H9 (cell line): Measurements from ENCODE around the gene PLA2G15. TPM values are rescaled to one million over a fixed set of nuclear protein-coding genes. Genes with fewer than 3 reads are reported as not detected.

ENCODE experiments used
- DNase-seq: peaks from one replicate; pipeline ENCODE4 v3.0.0-alpha.2; 2017
- H2AFZ ChIP-seq: one replicate; pipeline ENCODE4 v1.6.1; 2013; ENCODE audit warnings: mild to moderate bottlenecking, low read length, control low read depth, moderate library complexity
- H2AK5ac ChIP-seq: 2 replicates; pipeline ENCODE4 v1.6.1; 2013; ENCODE audit warnings: low read length, control low read depth, mixed read lengths; ENCODE audit not compliant: insufficient read length
- H2BK120ac ChIP-seq: one replicate; pipeline ENCODE4 v1.6.1; 2013; ENCODE audit warnings: low read depth, mild to moderate bottlenecking, low read length, control low read depth, inconsistent platforms; ENCODE audit not compliant: poor library complexity, severe bottlenecking
- H2BK12ac ChIP-seq: 2 replicates; pipeline ENCODE4 v1.6.1; 2013; ENCODE audit warnings: low read length, control low read depth, mixed read lengths, low read depth; ENCODE audit not compliant: insufficient read length
- H2BK15ac ChIP-seq: 2 replicates; pipeline ENCODE4 v1.6.1; 2013; ENCODE audit warnings: low read depth, low read length, control low read depth
- H2BK20ac ChIP-seq: one replicate; pipeline ENCODE4 v1.6.1; 2013; ENCODE audit warnings: low read depth, mild to moderate bottlenecking, low read length, control low read depth, inconsistent platforms; ENCODE audit not compliant: poor library complexity, severe bottlenecking
- H2BK5ac ChIP-seq: 2 replicates; pipeline ENCODE4 v1.6.1; 2013; ENCODE audit warnings: low read length, control low read depth, mixed read lengths; ENCODE audit not compliant: insufficient read length
- H3K14ac ChIP-seq: 2 replicates; pipeline ENCODE4 v1.6.1; 2013; ENCODE audit warnings: low read length, control low read depth; ENCODE audit not compliant: insufficient read depth
- H3K18ac ChIP-seq: 2 replicates; pipeline ENCODE4 v1.6.1; 2013; ENCODE audit warnings: low read depth, mild to moderate bottlenecking, mixed read lengths, low read length, control low read depth; ENCODE audit not compliant: insufficient read length
- H3K23ac ChIP-seq: 2 replicates; pipeline ENCODE4 v1.6.1; 2013; ENCODE audit warnings: low read length, control low read depth, mixed read lengths, low read depth; ENCODE audit not compliant: insufficient read length
- H3K23me2 ChIP-seq: 2 replicates; pipeline ENCODE4 v1.6.1; 2013; ENCODE audit warnings: low read depth, mild to moderate bottlenecking, mixed read lengths, low read length, control low read depth; ENCODE audit not compliant: insufficient read length, poor library complexity, severe bottlenecking
- H3K27ac ChIP-seq: 2 replicates; pipeline ENCODE4 v1.5.1; 2013; ENCODE audit warnings: low read length, control low read depth, mixed read lengths, low read depth; ENCODE audit not compliant: insufficient read length
- H3K27me3 ChIP-seq: 2 replicates; pipeline ENCODE4 v1.6.1; 2013; ENCODE audit warnings: low read length, control low read depth, inconsistent platforms; ENCODE audit not compliant: insufficient read depth
- H3K4ac ChIP-seq: 2 replicates; pipeline ENCODE4 v1.6.1; 2013; ENCODE audit warnings: low read depth, mild to moderate bottlenecking, control low read depth, inconsistent platforms, low read length, moderate library complexity
- H3K4me1 ChIP-seq: 2 replicates; pipeline ENCODE4 v1.6.1; 2013; ENCODE audit warnings: low read length, control low read depth, inconsistent platforms; ENCODE audit not compliant: insufficient read depth
- H3K4me2 ChIP-seq: 2 replicates; pipeline ENCODE4 v1.6.1; 2013; ENCODE audit warnings: low read length, control low read depth, mixed read lengths; ENCODE audit not compliant: insufficient read length, insufficient read depth
- H3K56ac ChIP-seq: 2 replicates; pipeline ENCODE4 v1.6.1; 2013; ENCODE audit warnings: low read depth, mild to moderate bottlenecking, mixed read lengths, low read length, control low read depth; ENCODE audit not compliant: insufficient read length
- H3K79me1 ChIP-seq: 2 replicates; pipeline ENCODE4 v1.6.1; 2013; ENCODE audit warnings: low read depth, mild to moderate bottlenecking, moderate library complexity, low read length, control low read depth, inconsistent platforms; ENCODE audit not compliant: insufficient read depth, poor library complexity, severe bottlenecking
- H3K79me2 ChIP-seq: 2 replicates; pipeline ENCODE4 v1.6.1; 2013; ENCODE audit warnings: low read length, control low read depth, inconsistent platforms; ENCODE audit not compliant: insufficient read depth
- H3K9ac ChIP-seq: 2 replicates; pipeline ENCODE4 v1.6.1; 2013; ENCODE audit warnings: low read length, control low read depth, mixed read lengths; ENCODE audit not compliant: insufficient read length; ENCODE audit errors: extremely low read depth
- H3K9me3 ChIP-seq: one replicate; pipeline ENCODE4 v1.6.1; 2013; ENCODE audit warnings: low read depth, low read length, inconsistent platforms; ENCODE audit not compliant: control insufficient read depth
- H3T11ph ChIP-seq: one replicate; pipeline ENCODE4 v1.6.1; 2013; ENCODE audit warnings: mild to moderate bottlenecking, low read length, control low read depth, inconsistent platforms
- H4K20me1 ChIP-seq: one replicate; pipeline ENCODE4 v1.6.1; 2013; ENCODE audit not compliant: control insufficient read depth, insufficient read length, insufficient read depth
- H4K5ac ChIP-seq: 2 replicates; pipeline ENCODE4 v1.6.1; 2013; ENCODE audit warnings: low read depth, mild to moderate bottlenecking, mixed read lengths, low read length, control low read depth; ENCODE audit not compliant: insufficient read length
- H4K8ac ChIP-seq: replicated peaks from 2 replicates; pipeline ENCODE4 v1.6.1; 2013; ENCODE audit warnings: low read length, control low read depth, mixed read lengths, low read depth; ENCODE audit not compliant: insufficient read length
- H4K91ac ChIP-seq: 2 replicates; pipeline ENCODE4 v1.6.1; 2013; ENCODE audit warnings: low read depth, mild to moderate bottlenecking, moderate library complexity, mixed read lengths, low read length, control low read depth; ENCODE audit not compliant: insufficient read length
- H3K27ac Mint-ChIP-seq, 3 experiments: 2 replicates in 2 of 3; 3 replicates in 1 of 3; pipeline ENCODE4 v1.8.0; 2020 to 2021; ENCODE audit warnings: mixed read lengths in 3 of 3, mild to moderate bottlenecking in 1 of 3, moderate library complexity in 1 of 3
- H3K27me3 Mint-ChIP-seq: 2 replicates; pipeline ENCODE4 v1.8.0; 2021; ENCODE audit warnings: low read depth, mild to moderate bottlenecking, moderate library complexity, mixed read lengths
- H3K36me3 Mint-ChIP-seq, 3 experiments: 2 replicates in 2 of 3; 3 replicates in 1 of 3; pipeline ENCODE4 v1.8.0; 2020 to 2021; ENCODE audit warnings: low read depth in 3 of 3, mixed read lengths in 3 of 3; ENCODE audit not compliant: insufficient read depth in 1 of 3
- H3K4me1 Mint-ChIP-seq, 2 experiments: 2 replicates each; pipeline ENCODE4 v1.8.0; 2020; ENCODE audit warnings: mixed read lengths in 2 of 2
- H3K4me3 Mint-ChIP-seq, 2 experiments: 2 replicates in 1 of 2; 3 replicates in 1 of 2; pipeline ENCODE4 v1.8.0; 2020 to 2021; ENCODE audit warnings: mild to moderate bottlenecking in 2 of 2, mixed read lengths in 2 of 2, moderate library complexity in 1 of 2
- H3K9me3 Mint-ChIP-seq, 2 experiments: 2 replicates in 1 of 2; 3 replicates in 1 of 2; pipeline ENCODE4 v1.8.0; 2020; ENCODE audit warnings: mild to moderate bottlenecking in 2 of 2, mixed read lengths in 2 of 2, moderate library complexity in 1 of 2
- CTCF ChIP-seq: fragments of 200-600 bp; sonication (generic); conservative IDR thresholded peaks from 3 replicates; pipeline ENCODE4 v1.8.0; 2021; ENCODE audit warnings: antibody characterized with exemption, mild to moderate bottlenecking
- WGBS: extraction: QIAGEN DNeasy Blood & Tissue Kit; methylation state at CpG from one replicate; pipeline ENCODE4 v1.1.7; 2013; ENCODE audit warnings: missing lambda C conversion rate, low lambda C conversion rate, mixed read lengths; ENCODE audit not compliant: insufficient read length; ENCODE audit errors: extremely low coverage; 5-methylcytosine and 5-hydroxymethylcytosine counted together
- total RNA-seq: library from RNA; stranded (reverse); gene quantifications from 2 replicates; pipeline ENCODE4 v1.2.1, GENCODE V29; 2021

Gene PLA2G15
- total RNA-seq, 1 experiment from 2014 or later: 11.0 TPM

- Histone ChIP-seq H2BK15ac (no peak overlapping the region), H3K27me3 (no peaks in the 10 kb centered on the region), H3K18ac (no peak overlapping the region), H3K14ac (no peak overlapping the region), H2BK12ac (no peak overlapping the region), H3K23ac (no peak overlapping the region), H3K79me1 (no peaks in the 10 kb centered on the region), H2BK5ac (no peak overlapping the region), H4K8ac (no peak overlapping the region), H2AFZ (no peak overlapping the region), H3K4me2 (no peak overlapping the region), H3K4me1 (no peaks in the 10 kb centered on the region), H3K23me2 (no peaks in the 10 kb centered on the region), H4K91ac (no peak overlapping the region), H2AK5ac (no peak overlapping the region), H3K27ac (no peak overlapping the region), H2BK120ac (no peak overlapping the region), H3K79me2 (no peaks in the 10 kb centered on the region), H3T11ph (no peak overlapping the region), H4K5ac (no peak overlapping the region), H3K56ac (no peak overlapping the region), H4K20me1 (no peaks in the 10 kb centered on the region), H2BK20ac (no peak overlapping the region), H3K9me3 (no peaks in the 10 kb centered on the region), H3K4ac (no peak overlapping the region), H3K9ac (no peak overlapping the region)
- Mint-ChIP-seq H3K36me3 (peaks cover 0 to 2% (median under 1%) of the 10 kb centered on the region in 3 experiments; a peak in 3 of 7 replicates), H3K4me3 (no peak overlapping the region), H3K4me1 (no peaks in the 10 kb centered on the region), H3K27me3 (no peaks in the 10 kb centered on the region), H3K27ac (no peak overlapping the region), H3K9me3 (no peaks in the 10 kb centered on the region)
- TF ChIP-seq CTCF: no peak
- WGBS: no CpG with 5 or more reads among the region's 3 CpGs
- no peak for DNase-seq
These were observed 44.9 kb upstream of the PLA2G15 start for GRCh38 chr16:68200088-68200783.
